GM21367 (cell line): ENCODE results near the gene FGR.

ENCODE experiments used
- ATAC-seq: cut with Tn5 transposase; IDR thresholded peaks from one replicate; pipeline ENCODE4 v1.9.1; 2021; ENCODE audit not compliant: unreplicated experiment

The FGR gene

GRCh38 chr1:27601771-27602461 is 33.1 kb downstream of the FGR start:
- ATAC-seq: no peak

GRCh38 chr1:27601321-27601770 is 33.6 kb downstream of the FGR start:
- ATAC-seq: no peak

GRCh38 chr1:27600498-27601175 is 34.3 kb downstream of the FGR start:
- no peak for ATAC-seq

- no peak for ATAC-seq
These were observed 35.1 kb downstream of the FGR start for GRCh38 chr1:27599605-27600497.

- no peak for ATAC-seq
These were observed 36.0 kb downstream of the FGR start for GRCh38 chr1:27598902-27599528.

- no peak for ATAC-seq
These were observed 36.7 kb downstream of the FGR start for GRCh38 chr1:27598295-27598687.

GRCh38 chr1:27597516-27598294 is 37.3 kb downstream of the FGR start:
- no peak for ATAC-seq

GRCh38 chr1:27596986-27597385 is 38.0 kb downstream of the FGR start:
- no peak for ATAC-seq

GRCh38 chr1:27596261-27596660 is 38.7 kb downstream of the FGR start:
- no peak for ATAC-seq

- ATAC-seq: no peak
These were observed 39.4 kb downstream of the FGR start for GRCh38 chr1:27595597-27595996.

GRCh38 chr1:27594564-27595510 is 40.1 kb downstream of the FGR start:
- no peak for ATAC-seq

GRCh38 chr1:27593678-27594563 is 41.1 kb downstream of the FGR start:
- no peak for ATAC-seq

GRCh38 chr1:27592931-27593677 is 41.9 kb downstream of the FGR start:
- no peak for ATAC-seq

- ATAC-seq: no peak
These were observed 42.6 kb downstream of the FGR start for GRCh38 chr1:27592232-27592930.

GRCh38 chr1:27591622-27592021 is 43.4 kb downstream of the FGR start:
- ATAC-seq: no peak

GRCh38 chr1:27590917-27591508 is 44.0 kb downstream of the FGR start:
- no peak for ATAC-seq
